MV-4-11 (cell line): ENCODE data around the gene JDP2.

Source experiments
- DNase-seq: peaks from one replicate; lab custom pipeline; 2025; lab: John Stamatoyannopoulos, UW

The JDP2 gene

GRCh38 chr14:75514673-75515628 is 87.1 kb downstream of the JDP2 start:
- DNase-seq: peak; percentile 89

GRCh38 chr14:75515629-75515996 is 87.8 kb downstream of the JDP2 start:
- peak; percentile 87 for DNase-seq

- DNase-seq: peak; percentile 4
Measured at GRCh38 chr14:75518625-75519024, 90.8 kb downstream of the JDP2 start.

GRCh38 chr14:75519394-75519793 is 91.6 kb downstream of the JDP2 start:
- no peak for DNase-seq

- DNase-seq: no peak
Measured at GRCh38 chr14:75519826-75520728, 92.3 kb downstream of the JDP2 start.

GRCh38 chr14:75520852-75521251 is 93.0 kb downstream of the JDP2 start:
- no peak for DNase-seq

- DNase-seq: no peak
Measured at GRCh38 chr14:75521415-75522199, 93.8 kb downstream of the JDP2 start.

GRCh38 chr14:75522224-75522982 is 94.6 kb downstream of the JDP2 start, which contains the start of gene BATF:
Gene BATF, plus strand, starts transcription at chr14:75522469. Its CDS starts 214 bp downstream, at chr14:75522683.
- peak; percentile 72 for DNase-seq

- no peak for DNase-seq
Measured at GRCh38 chr14:75522983-75523318, 95.1 kb downstream of the JDP2 start.
